AG10803 (cell line): ENCODE results near the gene GET3.

Experiments used
- DNase-seq: peaks from one replicate; pipeline ENCODE4 v3.0.0; 2010; ENCODE audit warnings: low read depth
- H3K4me3 ChIP-seq: 2 replicates; pipeline ENCODE4 v1.5.1; 2011; ENCODE audit warnings: mild to moderate bottlenecking, low read length, control low read depth
- TF ChIP-seq, protein P1 (sequence below): conservative IDR thresholded peaks from 2 replicates; pipeline ENCODE4 v1.5.1; 2011; ENCODE audit warnings: mild to moderate bottlenecking, low read length, control low read depth, inconsistent platforms

The GET3 gene

DNA sequence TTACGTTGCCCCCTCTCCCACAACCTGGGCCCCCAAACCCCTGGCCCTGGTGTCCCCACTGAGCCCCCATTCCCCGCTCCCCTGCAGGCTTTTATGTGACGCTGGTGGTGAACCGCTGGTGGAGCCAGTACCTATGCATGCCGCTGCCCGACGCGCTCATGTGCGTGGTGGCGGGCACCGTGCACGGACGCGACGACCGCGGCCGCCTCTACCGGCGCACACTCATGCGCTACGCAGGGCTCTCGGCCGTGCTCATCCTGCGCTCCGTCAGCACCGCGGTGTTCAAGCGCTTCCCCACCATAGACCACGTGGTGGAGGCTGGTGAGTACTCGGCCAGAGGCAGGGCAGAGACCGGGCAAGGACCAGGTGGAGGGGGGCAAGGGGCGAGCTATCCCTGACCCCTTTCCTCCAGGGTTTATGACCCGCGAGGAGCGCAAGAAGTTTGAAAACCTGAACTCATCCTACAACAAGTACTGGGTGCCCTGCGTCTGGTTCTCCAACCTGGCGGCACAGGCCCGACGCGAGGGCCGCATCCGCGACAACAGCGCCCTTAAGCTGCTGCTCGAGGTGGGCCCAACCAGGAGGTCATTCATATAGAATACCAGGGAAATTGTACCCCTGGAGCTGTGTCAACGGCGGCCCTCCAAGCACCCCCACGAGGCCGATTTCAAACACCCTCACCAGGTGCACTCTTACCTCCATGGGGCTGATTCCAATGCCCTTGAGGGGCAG is 17.3 kb downstream of the GET3 start:
- no peak for DNase-seq
- TF ChIP-seq, protein P1, sequence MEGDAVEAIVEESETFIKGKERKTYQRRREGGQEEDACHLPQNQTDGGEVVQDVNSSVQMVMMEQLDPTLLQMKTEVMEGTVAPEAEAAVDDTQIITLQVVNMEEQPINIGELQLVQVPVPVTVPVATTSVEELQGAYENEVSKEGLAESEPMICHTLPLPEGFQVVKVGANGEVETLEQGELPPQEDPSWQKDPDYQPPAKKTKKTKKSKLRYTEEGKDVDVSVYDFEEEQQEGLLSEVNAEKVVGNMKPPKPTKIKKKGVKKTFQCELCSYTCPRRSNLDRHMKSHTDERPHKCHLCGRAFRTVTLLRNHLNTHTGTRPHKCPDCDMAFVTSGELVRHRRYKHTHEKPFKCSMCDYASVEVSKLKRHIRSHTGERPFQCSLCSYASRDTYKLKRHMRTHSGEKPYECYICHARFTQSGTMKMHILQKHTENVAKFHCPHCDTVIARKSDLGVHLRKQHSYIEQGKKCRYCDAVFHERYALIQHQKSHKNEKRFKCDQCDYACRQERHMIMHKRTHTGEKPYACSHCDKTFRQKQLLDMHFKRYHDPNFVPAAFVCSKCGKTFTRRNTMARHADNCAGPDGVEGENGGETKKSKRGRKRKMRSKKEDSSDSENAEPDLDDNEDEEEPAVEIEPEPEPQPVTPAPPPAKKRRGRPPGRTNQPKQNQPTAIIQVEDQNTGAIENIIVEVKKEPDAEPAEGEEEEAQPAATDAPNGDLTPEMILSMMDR = no peak

DNA sequence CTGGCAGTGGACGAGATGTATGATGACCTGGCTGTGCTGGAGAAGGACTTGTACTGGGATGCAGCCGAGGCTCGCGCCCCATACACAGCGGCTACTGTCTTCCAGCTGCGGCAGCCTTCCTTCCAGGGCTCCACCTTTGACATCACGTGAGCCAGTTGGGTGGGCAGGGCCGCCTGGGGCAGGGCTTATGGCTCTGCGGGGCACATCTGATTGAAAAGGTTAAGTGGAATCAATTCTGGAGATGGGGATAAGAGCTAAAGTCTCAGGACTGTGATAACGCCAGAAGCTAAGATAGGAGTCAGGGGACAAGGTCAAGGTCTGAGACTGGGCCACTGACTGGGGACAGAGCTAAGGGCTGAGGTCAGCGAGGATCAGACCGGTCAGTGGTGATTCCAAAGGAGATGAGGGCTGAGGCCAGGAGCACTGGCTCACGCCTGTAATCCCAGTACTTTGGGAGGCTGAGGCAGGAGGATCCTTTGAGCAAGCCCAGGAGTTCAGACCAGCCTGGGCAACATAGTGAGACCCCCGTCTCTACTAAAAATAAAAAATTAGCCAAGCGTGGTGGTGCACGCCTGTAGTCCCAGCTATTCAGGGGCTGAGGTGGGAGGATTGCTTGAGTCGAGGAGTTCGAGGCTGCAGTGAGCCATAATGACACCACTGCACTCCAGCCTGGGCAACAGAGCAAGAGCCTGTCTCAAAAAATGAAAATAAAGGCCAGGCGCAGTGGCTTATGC is 19.0 kb downstream of the GET3 start:
- no peak for DNase-seq
- TF ChIP-seq, protein P1 = no peak
- H3K4me3 ChIP-seq = no peak overlapping the region

More for the DNA sequence above, 17.3 kb downstream of the GET3 start:
- no peak overlapping the region for H3K4me3 ChIP-seq

GRCh38 chr19:12757544-12758274 is 20.4 kb downstream of the GET3 start:
- TF ChIP-seq, protein P1 = peak; percentile 67

GRCh38 chr19:12759686-12760085 is 22.4 kb downstream of the GET3 start:
- no peak for DNase-seq

More at GRCh38 chr19:12757544-12758274, 20.4 kb downstream of the GET3 start:
- peak overlapping the region; percentile 52 for H3K4me3 ChIP-seq
- peak; percentile 69 for DNase-seq

GRCh38 chr19:12763100-12763499 is 25.8 kb downstream of the GET3 start:
- no peak for DNase-seq
- TF ChIP-seq, protein P1 = no peak
- H3K4me3 ChIP-seq = no peak overlapping the region

More at GRCh38 chr19:12759686-12760085, 22.4 kb downstream of the GET3 start:
- no peak overlapping the region for H3K4me3 ChIP-seq
- TF ChIP-seq, protein P1 = no peak

DNA sequence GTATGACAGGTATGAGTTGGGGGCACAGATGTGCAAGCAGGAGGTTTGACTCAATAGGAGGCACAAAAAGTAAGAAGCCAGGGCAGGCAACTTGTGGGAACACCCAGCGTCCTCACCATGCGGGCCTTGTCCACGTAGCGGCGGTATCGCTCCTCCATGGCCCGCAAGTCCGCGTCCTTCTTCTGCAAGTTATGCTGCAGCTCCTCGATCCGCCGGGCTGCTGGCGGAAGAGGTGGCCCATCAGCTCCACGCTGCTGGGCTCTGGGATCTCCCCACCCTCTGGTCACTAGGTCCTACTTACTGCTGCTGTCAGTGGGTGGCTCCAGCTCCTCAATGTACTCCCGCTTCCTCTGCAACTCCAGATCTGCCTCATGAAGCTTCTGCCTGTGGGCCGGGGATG is 27.4 kb downstream of the GET3 start:
- H3K4me3 ChIP-seq = no peak overlapping the region
- DNase-seq = no peak
- TF ChIP-seq, protein P1 = no peak
